HFFc6 (cell line): ENCODE results near the gene GALNT18. TPM values are rescaled to one million over a fixed set of nuclear protein-coding genes. Genes with fewer than 3 reads are reported as not detected.

ENCODE experiments used
- DNase-seq: peaks from one replicate; pipeline ENCODE4 v3.0.0-alpha.2; 2018
- H3K27ac Mint-ChIP-seq: 2 replicates; pipeline ENCODE4 v1.8.0; 2020; ENCODE audit warnings: mild to moderate bottlenecking, mixed read lengths
- H3K27me3 Mint-ChIP-seq: 2 replicates; pipeline ENCODE4 v1.8.0; 2021; ENCODE audit warnings: mild to moderate bottlenecking, moderate library complexity, mixed read lengths; ENCODE audit not compliant: insufficient read depth
- H3K36me3 Mint-ChIP-seq: 2 replicates; pipeline ENCODE4 v1.8.0; 2021; ENCODE audit warnings: low read depth, mixed read lengths
- H3K4me1 Mint-ChIP-seq: 2 replicates; pipeline ENCODE4 v1.8.0; 2020; ENCODE audit warnings: low read depth, mixed read lengths
- H3K4me3 Mint-ChIP-seq: 2 replicates; pipeline ENCODE4 v1.8.0; 2020; ENCODE audit warnings: mild to moderate bottlenecking, moderate library complexity, mixed read lengths
- H3K9me3 Mint-ChIP-seq: 2 replicates; pipeline ENCODE4 v1.8.0; 2020; ENCODE audit warnings: mild to moderate bottlenecking, mixed read lengths
- total RNA-seq, 6 experiments: library from RNA; stranded (reverse); fragmentation: NEBNext Ultra II Directional; extraction: Animal tissue kit (Norgen Biotek cat#: 25700); gene quantifications; 2 replicates in 1 of 6; 3 replicates in 5 of 6; pipeline ENCODE4 v1.2.3, GENCODE V29; 2021
- TF ChIP-seq, protein P1 (sequence below): fragments of 200-600 bp; sonication (generic); IDR thresholded peaks from 2 replicates; pipeline ENCODE4 v1.5.0; 2021; ENCODE audit warnings: antibody characterized with exemption, mild to moderate bottlenecking

Gene GALNT18
- total RNA-seq, 6 experiments from 2014 or later: 2.7 to 13.7 (median 12.4) TPM

DNA sequence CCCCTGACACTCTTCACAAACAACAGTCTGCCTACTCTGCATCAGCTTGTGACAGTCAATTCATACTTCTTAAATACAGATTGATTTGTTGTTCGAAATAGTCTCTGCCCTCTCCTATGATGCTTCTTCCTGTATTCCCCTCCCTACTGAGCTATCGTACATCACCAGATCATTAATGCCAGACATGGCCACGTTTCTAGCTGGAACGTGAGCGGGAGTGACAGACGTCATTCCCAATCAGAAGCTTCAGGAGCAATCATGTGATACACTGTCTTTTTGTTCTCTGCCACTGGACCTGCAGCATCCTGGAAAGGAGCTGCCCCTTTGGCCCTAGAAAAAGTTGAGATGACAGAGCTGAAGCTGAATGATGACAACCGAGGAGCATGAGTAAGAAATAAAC lies 317.3 kb downstream of the GALNT18 start:
- Mint-ChIP-seq H3K36me3 (no peaks in the 10 kb centered on the region), H3K9me3 (no peaks in the 10 kb centered on the region), H3K4me3 (no peak overlapping the region), H3K27me3 (peaks cover 39% of the 10 kb centered on the region), H3K4me1 (no peaks in the 10 kb centered on the region), H3K27ac (no peak overlapping the region)
- DNase-seq: no peak
- TF ChIP-seq, protein P1, sequence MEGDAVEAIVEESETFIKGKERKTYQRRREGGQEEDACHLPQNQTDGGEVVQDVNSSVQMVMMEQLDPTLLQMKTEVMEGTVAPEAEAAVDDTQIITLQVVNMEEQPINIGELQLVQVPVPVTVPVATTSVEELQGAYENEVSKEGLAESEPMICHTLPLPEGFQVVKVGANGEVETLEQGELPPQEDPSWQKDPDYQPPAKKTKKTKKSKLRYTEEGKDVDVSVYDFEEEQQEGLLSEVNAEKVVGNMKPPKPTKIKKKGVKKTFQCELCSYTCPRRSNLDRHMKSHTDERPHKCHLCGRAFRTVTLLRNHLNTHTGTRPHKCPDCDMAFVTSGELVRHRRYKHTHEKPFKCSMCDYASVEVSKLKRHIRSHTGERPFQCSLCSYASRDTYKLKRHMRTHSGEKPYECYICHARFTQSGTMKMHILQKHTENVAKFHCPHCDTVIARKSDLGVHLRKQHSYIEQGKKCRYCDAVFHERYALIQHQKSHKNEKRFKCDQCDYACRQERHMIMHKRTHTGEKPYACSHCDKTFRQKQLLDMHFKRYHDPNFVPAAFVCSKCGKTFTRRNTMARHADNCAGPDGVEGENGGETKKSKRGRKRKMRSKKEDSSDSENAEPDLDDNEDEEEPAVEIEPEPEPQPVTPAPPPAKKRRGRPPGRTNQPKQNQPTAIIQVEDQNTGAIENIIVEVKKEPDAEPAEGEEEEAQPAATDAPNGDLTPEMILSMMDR: no peak

DNA sequence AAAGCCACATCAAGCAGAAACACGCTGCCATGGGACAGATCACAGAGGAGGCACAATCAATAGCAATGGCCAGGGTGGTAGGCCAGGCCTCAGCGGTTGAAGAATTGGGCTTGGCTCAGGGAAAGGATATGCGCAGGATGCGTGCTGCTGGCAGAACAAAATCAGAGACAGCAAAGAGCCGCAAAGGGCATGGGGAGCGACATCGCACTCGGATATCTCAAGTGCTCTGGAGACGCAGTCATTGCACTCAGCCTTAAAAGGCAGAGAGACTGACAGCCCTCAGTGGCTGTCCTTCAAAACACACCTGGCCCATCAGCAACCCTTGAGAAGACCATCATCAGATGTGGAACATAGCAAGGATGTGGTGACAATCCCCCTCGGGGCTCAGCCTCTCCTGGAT lies 319.2 kb downstream of the GALNT18 start:
- no peaks in the 10 kb centered on the region for H3K4me1 Mint-ChIP-seq
- H3K27ac Mint-ChIP-seq: no peak overlapping the region
- peaks cover 38% of the 10 kb centered on the region for H3K27me3 Mint-ChIP-seq
- DNase-seq: no peak
- H3K9me3 Mint-ChIP-seq: no peaks in the 10 kb centered on the region
- TF ChIP-seq, protein P1: no peak
- no peak overlapping the region for H3K4me3 Mint-ChIP-seq
- no peaks in the 10 kb centered on the region for H3K36me3 Mint-ChIP-seq

DNA sequence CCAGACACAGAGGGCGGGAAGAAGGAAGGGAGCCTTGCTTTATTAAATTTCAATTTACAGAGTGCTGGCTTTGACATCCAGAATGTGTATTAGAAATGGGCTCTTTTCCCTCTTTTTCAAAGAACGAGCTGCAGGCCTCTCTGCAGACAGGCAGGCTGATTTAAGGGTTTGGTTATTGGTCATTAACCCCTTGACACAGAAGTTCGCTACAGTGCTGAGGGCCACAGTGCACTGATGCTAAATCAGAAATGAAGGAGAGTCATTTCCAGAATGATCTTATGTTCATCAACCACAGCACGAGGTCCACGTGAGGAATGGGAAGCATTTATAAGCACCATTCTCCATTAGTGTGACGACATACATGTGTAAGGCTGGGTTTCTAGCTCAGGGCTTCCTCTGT lies 320.6 kb downstream of the GALNT18 start:
- Mint-ChIP-seq H3K4me3 (no peak overlapping the region), H3K9me3 (no peaks in the 10 kb centered on the region), H3K27ac (no peak overlapping the region), H3K36me3 (no peaks in the 10 kb centered on the region), H3K4me1 (no peaks in the 10 kb centered on the region), H3K27me3 (peaks cover 34% of the 10 kb centered on the region)
- no peak for DNase-seq
- TF ChIP-seq, protein P1: no peak

DNA sequence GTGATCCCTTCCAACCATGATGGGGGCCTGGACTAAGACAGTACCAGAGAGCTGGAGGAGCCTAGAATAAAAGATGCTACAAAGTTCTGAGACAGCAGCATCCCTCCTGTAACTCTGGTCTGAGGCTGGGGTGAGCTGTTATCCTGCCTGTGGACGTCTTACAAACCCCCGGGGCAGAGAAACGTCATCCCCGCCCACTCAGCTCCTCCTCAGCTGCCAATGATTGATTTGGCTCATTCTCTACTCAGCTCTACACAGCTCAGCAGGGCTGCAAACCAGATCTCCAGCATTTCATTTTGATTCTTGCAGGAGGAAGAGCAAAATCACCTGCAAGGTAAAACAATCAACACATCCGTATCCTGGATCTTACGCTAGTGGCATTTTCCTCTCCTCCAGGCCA lies 324.2 kb downstream of the GALNT18 start:
- TF ChIP-seq, protein P1: no peak
- H3K27me3 Mint-ChIP-seq: peaks cover 39% of the 10 kb centered on the region
- H3K4me1 Mint-ChIP-seq: no peaks in the 10 kb centered on the region
- H3K27ac Mint-ChIP-seq: no peak overlapping the region
- no peaks in the 10 kb centered on the region for H3K36me3 Mint-ChIP-seq
- H3K9me3 Mint-ChIP-seq: no peaks in the 10 kb centered on the region
- no peak overlapping the region for H3K4me3 Mint-ChIP-seq
- no peak for DNase-seq

DNA sequence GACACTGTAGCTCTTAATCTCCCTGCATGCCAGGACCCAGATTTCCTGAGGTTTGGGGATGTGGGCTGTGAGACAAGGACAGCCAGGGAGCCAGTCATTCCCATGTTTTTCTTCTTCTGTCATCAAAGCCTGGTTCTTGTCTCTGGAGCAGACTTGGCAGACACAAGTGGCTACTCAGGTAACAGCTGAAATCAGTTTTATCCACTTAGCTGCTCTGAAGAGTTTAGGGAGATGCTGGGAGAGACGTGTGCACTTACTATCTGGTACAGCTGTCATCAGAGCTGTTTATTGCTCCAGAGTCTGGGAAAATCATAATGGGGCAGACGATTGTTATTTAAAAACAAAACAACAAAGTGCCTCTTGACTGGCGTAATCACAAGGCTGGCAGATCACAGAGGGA lies 325.4 kb downstream of the GALNT18 start:
- TF ChIP-seq, protein P1: no peak
- H3K27ac Mint-ChIP-seq: no peak overlapping the region

DNA sequence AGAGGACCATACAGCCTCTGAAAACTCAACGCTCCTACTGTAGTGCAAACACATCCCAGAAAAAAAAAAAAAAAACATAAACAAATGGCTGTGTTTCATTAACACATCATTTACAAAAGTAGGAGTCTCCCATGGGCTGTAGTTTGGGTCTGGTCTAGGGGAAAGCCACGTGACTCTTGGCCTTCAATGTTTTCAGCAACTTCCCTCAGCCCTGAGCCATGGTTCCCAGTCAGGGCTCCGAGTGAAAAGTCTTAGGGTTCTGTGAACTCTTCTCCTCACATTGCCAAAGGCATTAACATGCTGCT lies 327.3 kb downstream of the GALNT18 start:
- DNase-seq: no peak
- Mint-ChIP-seq H3K36me3 (no peaks in the 10 kb centered on the region), H3K27me3 (peaks cover 30% of the 10 kb centered on the region), H3K27ac (no peak overlapping the region), H3K4me1 (no peaks in the 10 kb centered on the region), H3K4me3 (no peak overlapping the region), H3K9me3 (no peaks in the 10 kb centered on the region)
- TF ChIP-seq, protein P1: no peak

More for the DNA sequence above, 325.4 kb downstream of the GALNT18 start:
- Mint-ChIP-seq H3K36me3 (no peaks in the 10 kb centered on the region), H3K4me1 (no peaks in the 10 kb centered on the region), H3K9me3 (no peaks in the 10 kb centered on the region), H3K4me3 (no peak overlapping the region), H3K27me3 (peaks cover 36% of the 10 kb centered on the region)
- DNase-seq: no peak
